HEK293T (cell line): ENCODE data around the gene PCDHA2.

Experiments used
- ARNT ChIP-seq: fragments of 450-650 bp; IDR thresholded peaks from 2 replicates; pipeline ENCODE4 v1.6.1; 2017; ENCODE audit warnings: mild to moderate bottlenecking
- BHLHE40 ChIP-seq: fragments of 450-650 bp; IDR thresholded peaks from 2 replicates; pipeline ENCODE4 v1.6.1; 2016; ENCODE audit warnings: mild to moderate bottlenecking, moderate library complexity, borderline replicate concordance
- SUZ12 ChIP-seq: fragments of 450-650 bp; IDR thresholded peaks from 2 replicates; pipeline ENCODE4 v1.6.1; 2016; ENCODE audit warnings: mild to moderate bottlenecking

DNA sequence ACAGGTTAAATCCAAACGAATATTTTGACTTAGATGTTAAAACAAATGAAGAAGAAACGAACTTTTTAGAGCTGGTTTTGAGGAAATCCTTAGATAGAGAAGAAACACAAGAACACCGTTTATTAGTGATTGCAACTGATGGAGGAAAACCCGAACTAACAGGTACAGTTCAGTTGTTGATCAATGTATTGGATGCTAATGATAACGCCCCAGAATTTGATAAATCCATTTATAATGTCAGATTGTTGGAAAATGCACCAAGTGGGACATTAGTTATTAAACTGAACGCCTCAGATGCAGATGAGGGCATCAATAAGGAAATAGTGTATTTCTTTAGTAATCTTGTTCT is 27.6 kb downstream of the PCDHA2 start:
- TF ChIP-seq BHLHE40 (no peak), SUZ12 (no peak), ARNT (no peak)
